ENCODE results near the gene DCDC1.

DCDC1 gene

GRCh38 chr11:31214372-31214771 is 155.2 kb downstream of the DCDC1 start:
- DNase-seq = no peak

- DNase-seq = no peak
Observed at GRCh38 chr11:31199378-31199777, 170.2 kb downstream of the DCDC1 start.

GRCh38 chr11:31173926-31174680 is 195.4 kb downstream of the DCDC1 start:
- DNase-seq = no peak

GRCh38 chr11:31160504-31161422 is 208.8 kb downstream of the DCDC1 start:
- DNase-seq = no peak

- no peak for DNase-seq
Observed at GRCh38 chr11:31150841-31151240, 218.7 kb downstream of the DCDC1 start.

- no peak for DNase-seq
Observed at GRCh38 chr11:31150011-31150410, 219.5 kb downstream of the DCDC1 start.

DNA sequence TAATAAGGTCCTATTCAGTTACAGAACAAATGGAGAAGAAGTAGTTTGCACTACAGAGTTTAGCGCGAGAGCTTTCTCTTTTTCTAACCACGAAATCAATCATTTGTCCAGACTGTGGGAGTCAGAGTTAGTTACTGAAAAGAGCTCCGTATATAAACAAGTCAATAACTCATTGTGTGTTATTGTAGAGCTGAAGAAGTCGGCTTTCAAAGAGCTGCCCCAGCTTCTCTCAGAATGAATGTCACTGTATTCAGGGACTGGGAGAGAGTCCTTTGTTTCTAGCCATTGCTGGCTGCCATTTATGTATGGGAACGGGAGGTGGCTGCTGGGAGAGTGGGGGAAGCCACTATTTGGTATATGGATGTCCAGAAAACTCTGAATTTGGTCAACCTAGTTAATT is 227.8 kb downstream of the DCDC1 start:
- peak; percentile 41 for DNase-seq

DNA sequence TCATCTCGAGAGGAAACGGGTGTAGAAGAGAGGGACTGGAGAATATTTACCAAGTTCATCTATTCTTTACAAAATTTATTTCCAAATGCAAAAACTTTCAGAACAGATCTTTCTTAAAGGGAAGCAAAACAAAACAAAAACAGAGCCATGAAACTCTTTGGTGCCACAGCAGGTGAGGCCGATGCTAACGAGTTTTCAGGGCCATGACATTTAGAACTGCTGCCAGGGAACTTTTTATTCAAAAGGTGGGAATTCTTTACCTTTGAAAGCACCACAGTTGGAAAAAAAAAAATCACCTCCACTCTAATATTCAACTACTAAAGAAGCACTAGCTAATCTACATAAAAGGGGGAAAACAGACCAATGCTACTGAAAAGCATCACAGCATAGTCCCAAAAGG is 230.1 kb downstream of the DCDC1 start:
- no peak for DNase-seq

DNA sequence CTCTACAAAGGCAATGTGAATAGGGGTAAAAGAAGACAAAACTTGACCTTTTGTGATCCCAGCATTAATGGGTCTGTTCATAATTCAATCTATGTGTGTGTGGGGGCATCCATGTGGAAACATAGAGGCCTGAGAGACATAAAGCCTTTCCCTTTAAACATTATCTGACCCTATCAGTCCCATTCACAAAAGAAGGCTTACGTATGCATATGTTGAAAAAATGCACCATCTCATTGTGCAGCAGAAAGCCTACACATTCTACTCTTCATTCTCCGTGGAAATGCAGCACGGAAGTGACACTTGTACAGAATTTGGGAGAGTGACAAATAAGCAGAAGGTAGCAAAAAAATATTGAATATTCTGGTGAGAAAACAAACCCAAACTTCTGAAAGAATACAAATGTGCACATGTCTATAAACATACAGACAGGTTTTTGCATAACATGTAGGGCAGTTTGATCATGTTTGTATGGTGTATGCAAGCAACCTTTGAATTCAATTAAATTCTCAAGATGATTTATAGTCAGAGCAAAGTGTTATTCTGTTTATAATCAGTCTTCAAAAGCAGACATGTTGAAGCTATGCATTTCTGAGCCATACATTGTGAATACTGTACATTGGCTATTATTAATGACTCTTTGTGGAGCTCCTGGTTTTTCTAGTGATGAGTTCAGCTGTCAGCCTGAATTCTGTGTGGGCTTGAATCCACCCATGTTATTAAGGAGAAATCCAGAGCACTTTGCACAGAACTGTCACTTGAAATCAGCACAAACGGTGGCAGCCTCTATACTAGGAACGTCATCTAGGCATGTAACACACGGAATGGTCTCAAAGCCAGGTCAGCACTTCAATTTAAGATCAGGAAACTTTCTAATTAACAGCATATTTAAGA is 236.8 kb downstream of the DCDC1 start:
- DNase-seq = no peak

- DNase-seq = no peak
Observed at GRCh38 chr11:31131760-31132159, 237.8 kb downstream of the DCDC1 start.

DNA sequence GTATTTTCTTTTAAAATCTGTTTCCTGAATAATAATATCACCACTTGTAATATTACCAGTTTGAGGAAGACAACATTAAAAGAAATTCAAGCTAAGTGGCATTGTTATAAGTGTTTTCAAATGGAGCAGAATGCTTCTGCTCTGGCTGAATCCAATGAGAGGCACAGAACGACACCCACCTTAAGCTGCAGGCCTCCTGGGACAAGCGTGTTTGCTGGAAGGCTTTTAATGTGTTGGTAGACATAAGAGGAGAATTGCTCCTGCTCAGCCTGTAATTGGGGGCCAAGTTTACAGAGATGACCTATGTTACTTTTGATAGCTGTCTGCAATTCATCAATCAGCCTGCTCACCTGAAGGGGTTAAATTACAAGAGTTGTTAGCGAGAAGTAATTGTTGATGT is 242.2 kb downstream of the DCDC1 start:
- no peak for DNase-seq

DNA sequence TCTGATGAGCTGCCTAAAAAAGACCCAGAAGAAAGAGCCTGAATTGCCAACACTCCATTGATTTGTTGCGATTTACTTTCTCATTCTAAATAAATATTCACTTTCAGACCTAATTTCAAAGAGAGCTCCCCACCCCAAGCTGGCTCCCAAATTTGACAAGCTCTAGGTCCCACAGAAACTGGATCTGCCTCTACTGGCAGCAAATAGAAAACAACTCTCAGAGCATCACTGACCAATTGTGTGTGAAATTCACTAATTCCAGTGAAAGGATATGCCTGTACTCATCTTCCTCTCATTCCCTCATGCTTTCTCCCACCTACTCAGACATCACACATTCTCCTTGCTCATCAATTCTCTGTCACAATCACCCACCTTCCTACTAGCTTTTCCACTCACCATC is 249.1 kb downstream of the DCDC1 start:
- no peak for DNase-seq

DNA sequence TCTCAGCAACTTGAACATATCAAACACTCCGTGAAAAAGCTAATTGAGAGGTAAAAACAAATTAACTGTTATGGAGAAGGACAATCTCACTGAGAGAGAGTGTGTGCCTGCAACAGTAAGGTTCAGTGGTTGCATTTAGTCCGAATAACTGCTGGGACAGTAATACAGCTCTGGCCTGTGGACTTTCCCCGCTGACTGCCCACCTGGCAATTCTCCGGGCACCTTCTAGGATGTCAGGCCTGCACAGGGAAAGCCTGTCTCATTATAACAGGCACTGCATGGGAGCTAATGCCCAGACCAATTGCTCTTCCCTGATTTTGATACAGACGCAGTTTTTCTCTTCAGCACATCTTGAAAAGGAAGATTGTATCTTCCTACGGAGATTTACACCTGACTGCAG is 251.0 kb downstream of the DCDC1 start:
- DNase-seq = no peak

DNA sequence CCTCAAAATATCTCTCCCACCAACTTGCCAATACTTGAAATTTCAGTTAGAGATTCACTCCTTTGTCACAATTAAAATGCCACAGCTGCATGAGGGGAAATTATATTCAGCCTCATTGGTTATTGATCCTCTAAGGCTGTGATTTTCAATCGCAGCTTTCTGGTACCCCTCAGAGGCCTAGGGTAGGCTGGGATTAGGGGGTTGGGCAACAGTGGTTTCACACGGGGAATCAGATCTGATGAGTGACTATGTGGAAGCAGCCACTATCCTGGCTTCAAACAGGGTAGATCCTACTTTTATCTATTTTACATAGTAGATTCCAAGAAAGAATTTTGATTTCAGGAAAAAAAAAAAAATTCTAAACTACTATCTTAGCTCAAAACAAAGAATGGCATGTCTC is 252.5 kb downstream of the DCDC1 start:
- DNase-seq = no peak

DNA sequence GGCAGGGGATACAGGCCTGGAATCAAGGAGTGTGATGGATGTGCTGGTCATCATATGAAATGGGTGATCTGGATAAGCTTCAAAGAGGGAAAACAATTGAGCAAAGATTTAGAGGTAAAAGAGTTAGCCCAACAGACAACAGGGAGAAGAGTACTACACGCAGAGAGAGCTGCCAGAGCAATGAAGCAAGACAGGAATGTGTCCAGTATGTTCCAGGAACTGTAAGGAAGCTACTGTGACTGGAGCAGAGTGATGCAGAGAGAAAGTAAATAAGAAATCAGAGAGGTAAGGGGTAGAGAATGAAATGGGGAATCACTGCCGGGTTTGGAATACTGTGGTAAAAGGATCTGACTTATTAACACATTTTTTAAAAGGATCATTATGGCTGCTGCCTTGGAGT is 255.1 kb downstream of the DCDC1 start:
- DNase-seq = no peak

DNA sequence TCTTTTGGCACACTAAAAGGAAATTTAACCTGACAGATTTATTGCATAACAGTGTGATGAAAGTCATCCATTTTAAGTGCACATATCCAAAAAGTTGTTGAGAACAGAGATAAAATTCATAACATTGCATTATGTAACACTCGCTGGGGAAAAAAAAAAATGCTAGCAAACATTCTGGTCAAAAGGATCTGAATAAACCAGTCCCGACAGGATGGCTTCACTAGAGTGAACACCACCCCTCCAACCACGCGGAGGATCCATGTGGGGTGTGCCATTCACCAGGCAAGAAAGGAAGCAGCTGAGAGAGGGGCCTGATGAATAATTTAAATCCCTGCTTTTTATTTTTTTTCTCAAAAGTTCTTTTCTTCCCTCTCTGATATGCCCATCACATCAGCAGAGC is 258.7 kb downstream of the DCDC1 start:
- DNase-seq = no peak

DNA sequence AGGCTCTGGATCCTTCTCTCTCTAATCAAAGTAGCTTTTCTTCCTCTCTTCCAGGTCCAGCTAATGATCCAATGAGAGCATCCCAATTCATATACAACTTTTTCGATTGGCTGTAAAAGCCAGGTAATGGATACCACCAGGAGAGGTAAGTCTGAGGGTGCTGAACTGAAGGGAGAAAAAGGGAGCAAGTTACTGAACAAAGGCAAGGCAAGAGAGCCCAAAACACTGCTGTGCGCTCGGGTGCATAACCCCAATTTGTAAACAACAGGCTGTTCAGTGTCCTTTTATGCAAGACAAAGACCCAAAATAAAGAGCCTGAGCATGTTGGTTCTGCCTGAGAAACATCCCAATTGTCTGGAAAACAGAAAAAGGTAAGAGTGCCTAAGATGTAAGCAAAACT is 260.1 kb downstream of the DCDC1 start:
- DNase-seq = no peak

DNA sequence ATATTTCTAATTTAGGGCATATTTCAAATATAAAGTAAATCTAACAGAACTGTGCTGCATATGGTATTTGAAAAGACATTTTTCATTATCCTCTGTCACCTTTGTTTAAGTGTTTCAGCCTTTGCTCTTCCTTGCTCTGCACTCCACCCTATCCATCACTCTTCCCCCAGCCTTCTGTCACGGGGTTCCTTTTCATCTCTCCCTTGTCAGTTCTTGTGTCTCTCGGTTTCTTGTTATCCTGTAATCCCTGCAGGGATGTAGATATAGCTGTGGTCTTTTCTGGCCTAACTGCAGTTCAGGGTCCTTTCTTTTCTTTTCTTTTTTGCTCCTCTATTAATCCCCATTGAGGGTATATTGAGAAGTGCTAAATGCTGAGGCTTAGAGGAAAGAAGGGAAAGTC is 261.9 kb downstream of the DCDC1 start:
- DNase-seq = no peak

DNA sequence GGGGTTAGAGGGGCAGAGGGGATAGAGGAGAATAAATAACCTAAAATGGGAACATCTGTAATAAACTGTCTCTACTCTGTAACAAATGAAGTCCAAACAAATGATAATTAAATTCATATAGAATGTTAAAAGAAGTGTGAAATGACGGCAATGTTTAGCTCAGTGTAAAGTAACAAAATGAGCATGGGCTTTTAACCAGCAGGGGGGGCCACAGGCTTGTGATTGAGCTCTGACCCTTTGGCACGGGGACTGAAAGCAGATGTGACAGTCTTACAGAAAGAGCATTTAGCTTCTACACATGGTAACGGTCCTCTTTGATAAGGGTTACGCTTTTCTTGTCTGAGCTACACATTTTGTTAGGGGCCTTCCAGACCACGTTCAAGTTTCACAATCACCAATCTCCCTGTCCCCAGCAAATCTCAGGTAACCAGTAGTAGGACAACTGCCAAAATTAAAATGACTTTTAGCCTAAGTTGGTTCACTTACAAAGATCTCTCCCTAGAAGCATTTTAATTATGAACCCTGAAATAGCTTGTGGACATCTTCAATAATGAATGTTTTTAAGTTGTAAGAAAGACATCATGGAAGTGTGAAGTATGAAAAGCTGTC is 262.5 kb downstream of the DCDC1 start:
- DNase-seq = peak; percentile 49

DNA sequence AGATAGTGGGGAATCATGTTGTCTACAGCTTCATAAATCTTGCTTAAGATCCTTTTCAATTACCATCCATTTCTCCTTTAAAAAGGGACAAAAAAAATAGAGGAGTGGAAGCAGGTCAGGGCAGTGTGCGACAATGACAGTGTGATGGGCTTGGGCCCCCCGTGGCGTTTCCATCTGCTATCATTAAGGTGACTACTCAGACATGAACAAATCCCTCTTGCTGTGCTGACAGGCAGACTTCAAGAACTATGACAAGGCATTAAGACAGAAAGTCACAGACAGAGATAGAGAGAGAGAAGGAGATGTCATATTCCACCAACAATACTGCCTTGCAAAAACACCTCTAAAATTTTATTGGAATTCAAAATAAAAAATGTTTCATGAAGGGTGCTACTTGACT is 263.2 kb downstream of the DCDC1 start:
- no peak for DNase-seq

GRCh38 chr11:31102875-31103274 is 266.7 kb downstream of the DCDC1 start:
- no peak for DNase-seq

DNA sequence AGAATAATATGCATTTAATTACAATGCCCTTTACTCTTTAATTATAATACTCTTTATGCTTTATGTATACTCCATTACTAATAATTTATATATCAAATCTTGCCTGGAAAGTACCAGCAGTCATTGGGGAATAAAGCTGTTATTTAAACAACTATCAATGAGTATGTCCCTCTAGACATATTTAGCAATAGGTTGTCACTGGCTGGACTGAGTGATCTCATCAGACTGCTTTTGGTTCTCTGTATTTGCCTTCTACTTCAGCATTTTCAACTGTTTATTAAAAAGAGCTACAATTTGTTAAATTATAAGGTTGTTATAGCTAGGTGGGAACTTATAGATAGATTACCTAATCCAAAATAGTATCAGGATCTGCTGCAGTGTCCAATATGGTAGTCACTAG is 267.2 kb downstream of the DCDC1 start:
- no peak for DNase-seq
